LNCAP (cell line): ENCODE data around the gene LAS1L.
A peak's percentile ranks its signal among the peaks of the same experiment; 100 is the strongest.

Experiments used
- TF ChIP-seq, protein P1 (sequence below): fragments of 450-650 bp; IDR thresholded peaks from 2 replicates; pipeline ENCODE4 v1.5.1; 2017; ENCODE audit warnings: mild to moderate bottlenecking

LAS1L gene

DNA sequence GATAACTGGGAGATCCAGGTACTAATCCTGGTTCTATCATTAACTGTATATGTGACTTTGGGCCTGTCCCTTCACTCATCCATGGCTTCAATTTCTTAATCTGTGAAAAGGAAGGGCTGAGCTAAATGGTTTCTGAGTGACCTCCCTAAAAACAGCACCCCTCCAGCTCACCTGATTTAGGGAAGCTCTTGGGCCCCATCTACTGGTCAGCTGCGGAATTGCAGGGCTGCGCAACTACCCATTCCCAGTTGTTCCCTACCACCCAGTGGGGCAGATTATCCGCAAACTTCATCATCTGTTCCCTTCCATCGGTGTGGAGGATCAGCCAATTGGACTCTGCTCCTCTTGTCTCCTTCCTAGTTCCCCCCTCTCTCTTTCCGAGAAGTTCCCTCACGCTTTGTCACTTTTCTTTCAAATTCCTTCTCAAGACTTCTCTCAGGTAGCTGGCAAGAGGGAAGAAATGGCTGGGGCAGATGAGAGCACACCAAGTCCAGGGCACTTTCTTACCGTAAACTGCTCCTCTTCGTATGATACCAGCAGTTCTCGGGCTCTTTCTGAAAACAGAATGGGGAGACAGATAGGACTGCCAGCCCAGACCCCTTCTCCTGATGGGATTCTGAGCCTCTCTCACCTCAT, 5.8 kb downstream of the LAS1L start:
- TF ChIP-seq, protein P1, sequence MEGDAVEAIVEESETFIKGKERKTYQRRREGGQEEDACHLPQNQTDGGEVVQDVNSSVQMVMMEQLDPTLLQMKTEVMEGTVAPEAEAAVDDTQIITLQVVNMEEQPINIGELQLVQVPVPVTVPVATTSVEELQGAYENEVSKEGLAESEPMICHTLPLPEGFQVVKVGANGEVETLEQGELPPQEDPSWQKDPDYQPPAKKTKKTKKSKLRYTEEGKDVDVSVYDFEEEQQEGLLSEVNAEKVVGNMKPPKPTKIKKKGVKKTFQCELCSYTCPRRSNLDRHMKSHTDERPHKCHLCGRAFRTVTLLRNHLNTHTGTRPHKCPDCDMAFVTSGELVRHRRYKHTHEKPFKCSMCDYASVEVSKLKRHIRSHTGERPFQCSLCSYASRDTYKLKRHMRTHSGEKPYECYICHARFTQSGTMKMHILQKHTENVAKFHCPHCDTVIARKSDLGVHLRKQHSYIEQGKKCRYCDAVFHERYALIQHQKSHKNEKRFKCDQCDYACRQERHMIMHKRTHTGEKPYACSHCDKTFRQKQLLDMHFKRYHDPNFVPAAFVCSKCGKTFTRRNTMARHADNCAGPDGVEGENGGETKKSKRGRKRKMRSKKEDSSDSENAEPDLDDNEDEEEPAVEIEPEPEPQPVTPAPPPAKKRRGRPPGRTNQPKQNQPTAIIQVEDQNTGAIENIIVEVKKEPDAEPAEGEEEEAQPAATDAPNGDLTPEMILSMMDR, result peak; percentile 83

DNA sequence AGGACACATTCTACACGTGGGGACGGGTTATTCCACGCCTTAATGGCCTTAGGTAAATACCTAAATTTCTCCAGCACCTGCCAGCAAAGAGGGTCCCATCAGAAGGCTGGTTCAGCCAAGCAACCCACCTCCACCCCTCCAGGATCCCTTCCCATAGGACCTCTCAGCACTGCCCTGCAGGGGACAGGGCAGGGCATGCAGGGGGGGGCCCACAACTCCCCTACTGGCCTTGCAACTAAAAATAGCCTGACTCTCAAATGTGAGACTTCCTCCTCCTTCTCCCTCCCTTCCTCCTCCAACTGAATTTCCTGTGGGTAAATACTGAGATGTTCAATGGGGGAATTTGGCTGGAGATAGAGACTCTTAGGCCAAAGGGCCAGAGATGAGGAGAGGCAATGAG, 6.3 kb downstream of the LAS1L start:
- TF ChIP-seq, protein P1, result no peak

DNA sequence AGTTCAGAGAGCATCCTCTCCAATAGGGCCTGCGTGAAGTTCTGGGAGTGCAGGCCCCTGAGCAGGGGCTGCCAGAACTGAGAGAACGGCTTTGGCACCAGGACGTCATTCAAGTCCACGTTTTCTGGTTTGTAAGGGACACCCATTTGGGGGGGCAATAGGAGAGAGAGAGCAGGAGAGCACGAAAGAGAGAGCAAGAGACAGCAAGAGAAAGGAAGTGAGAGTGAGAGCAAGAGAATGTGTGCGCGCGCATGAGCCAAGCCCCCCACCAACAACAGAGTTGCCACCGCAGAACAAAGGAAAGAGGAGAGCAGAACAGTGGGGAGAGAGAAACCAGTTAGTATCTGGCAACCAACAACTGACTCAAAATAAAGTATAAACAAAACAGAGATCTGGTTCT, 10.4 kb downstream of the LAS1L start:
- TF ChIP-seq, protein P1, result no peak

DNA sequence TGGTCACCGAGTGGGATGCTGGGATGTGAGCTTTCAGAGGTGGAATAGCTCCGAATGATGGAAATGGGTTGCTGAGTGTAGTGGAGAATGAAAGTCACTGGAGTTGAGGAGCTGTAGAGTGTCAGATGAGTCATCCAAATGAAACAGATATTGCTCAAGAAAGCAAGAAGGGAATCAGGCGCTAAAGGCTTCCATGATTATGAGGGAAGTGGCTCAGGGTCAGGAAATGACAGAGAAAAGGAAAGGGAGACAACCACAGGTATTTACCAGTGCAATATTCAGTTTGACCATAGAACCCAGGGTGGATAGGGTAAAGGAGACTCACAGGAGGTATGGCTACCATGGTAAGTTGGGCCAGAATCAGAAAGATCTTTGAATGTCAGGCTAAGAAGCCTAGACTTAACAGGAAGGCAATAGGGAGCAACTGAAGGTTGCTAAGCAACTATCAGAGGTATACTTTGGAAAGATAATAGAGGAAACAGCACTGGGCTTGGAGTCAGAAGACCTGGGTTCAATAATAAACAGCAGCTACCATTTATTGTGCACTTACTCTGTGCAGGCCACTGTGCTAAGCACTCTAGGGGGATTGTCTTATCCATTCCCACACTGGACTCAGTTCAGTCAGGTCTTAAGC, 11.7 kb downstream of the LAS1L start:
- TF ChIP-seq, protein P1, result no peak

DNA sequence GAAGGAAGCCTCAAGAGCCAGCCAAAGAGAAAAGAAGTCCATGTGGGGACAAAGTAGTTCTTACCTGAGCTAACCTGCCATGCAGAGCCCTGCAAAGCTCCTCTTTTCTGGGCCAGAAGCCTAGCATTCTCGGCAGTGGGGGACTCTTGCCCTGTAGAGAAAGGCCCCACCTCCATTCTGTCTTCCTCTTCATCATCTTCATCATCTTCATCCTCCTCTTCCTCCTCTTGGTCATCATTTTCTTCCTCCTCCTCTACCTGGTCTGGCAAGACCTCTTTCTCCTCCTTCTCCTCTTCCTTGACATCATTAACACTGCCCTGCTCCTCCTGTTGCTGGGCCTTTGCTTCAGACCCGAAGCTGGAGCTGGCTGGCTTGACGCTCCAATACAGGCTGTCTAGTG, 16.7 kb downstream of the LAS1L start:
- TF ChIP-seq, protein P1, result no peak

DNA sequence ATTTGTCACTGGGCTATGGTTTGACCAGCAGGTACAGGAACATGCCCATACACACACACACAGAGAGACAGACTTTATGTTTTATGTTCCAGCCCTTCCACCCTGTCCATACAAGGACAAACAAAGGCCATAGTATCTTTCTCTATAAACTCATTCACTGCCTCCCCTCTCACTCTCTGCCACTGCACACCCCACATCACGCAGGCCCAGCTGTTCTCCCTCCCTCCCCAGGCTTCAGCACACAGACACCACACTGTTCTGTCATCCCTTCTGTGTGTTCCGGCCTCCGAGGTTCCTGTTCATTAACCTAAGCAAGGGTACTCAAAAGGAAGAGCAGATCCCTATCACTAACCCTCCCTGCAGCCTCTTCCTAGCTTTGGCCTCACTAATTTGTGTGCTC, 17.8 kb downstream of the LAS1L start:
- TF ChIP-seq, protein P1, result no peak

DNA sequence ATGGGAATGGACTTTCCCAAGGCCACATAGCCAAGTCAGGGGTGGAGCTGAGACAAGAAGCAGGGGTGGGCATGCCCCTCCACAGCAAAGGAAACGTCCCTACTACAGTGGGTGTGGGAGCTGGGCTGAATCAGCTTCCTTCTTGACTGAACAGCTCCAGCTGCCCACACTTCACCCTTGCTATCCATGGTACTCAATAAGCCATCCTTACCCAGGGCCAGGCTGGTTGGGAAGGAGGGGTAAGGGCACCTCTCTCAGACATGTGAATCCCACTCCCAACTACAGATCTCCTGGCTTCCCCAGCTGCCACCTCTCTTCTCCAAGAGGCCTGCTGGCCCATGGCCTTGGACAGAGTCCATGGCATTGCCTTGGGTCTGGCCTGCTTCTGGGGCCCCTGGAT, 21.0 kb downstream of the LAS1L start:
- TF ChIP-seq, protein P1, result no peak
